ENCODE results near the gene UMAD1.
"Not testable (repeated sequence)": the region's sequence is repeated elsewhere in the genome, so short reads cannot be mapped to it uniquely, and the experiment has no call there.

- TF ChIP-seq EZH2 (optimal IDR thresholded peaks at IDR 0.05; ENCODE audit: low read depth, low read length); CTCF (IDR thresholded peaks at IDR 0.05; ENCODE audit: low read length): not testable (repeated sequence)
Observed at GRCh38 chr7:7804822-7805221, 164.3 kb downstream of the UMAD1 start.

Data from MM.1S (cell line).